Measurements from ENCODE around the gene CACNA1S.

The CACNA1S gene

GRCh38 chr1:201013031-201013485, 99.2 kb downstream of the CACNA1S start:
- DNase-seq (ENCODE audit: low spot score) = no peak

DNA sequence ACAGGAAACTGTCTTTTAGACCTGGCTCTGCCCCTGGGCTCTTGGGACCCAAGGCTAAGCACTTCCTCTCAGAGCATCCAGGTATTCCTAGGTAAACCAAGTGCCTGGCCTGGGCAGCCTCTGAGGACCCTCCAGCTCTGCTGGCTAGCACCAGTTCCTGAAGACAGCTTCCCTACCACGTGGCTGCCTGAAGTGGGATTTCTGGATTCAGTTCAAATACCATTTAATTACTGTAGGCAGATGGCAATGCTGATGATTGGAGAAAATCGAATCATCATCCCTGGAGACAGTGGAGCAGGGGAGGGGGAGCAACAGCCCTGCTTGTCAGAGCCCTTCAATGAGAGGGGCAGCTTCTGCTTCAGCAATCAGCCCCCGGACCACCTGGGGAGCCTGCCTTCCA, 100.6 kb downstream of the CACNA1S start:
- DNase-seq (ENCODE audit: low spot score) = no peak

GRCh38 chr1:201009962-201010645, 102.1 kb downstream of the CACNA1S start:
- DNase-seq (ENCODE audit: low spot score) = no peak

- DNase-seq (ENCODE audit: low spot score) = no peak
Observed at GRCh38 chr1:201008666-201009360, 103.4 kb downstream of the CACNA1S start.

DNA sequence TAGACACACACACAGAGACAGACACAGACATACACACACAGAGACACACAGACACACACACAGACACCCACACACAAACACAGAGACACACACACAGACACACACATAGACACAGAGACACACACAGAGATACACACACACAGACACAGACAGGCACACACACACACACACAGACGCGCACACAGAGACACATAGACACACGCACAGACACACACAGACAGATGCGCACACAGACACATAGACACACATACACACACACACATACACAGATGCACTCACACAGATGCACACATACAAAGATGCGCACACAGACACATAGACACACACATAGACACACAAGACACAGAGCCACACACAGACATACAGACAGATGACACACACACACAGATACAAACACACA, 104.7 kb downstream of the CACNA1S start:
- DNase-seq (ENCODE audit: low spot score) = no peak

- DNase-seq (ENCODE audit: low spot score) = no peak
Observed at GRCh38 chr1:201006450-201006849, 105.8 kb downstream of the CACNA1S start.

GRCh38 chr1:201004732-201005131, 107.5 kb downstream of the CACNA1S start:
- peak; percentile 61 for DNase-seq (ENCODE audit: low spot score)

DNA sequence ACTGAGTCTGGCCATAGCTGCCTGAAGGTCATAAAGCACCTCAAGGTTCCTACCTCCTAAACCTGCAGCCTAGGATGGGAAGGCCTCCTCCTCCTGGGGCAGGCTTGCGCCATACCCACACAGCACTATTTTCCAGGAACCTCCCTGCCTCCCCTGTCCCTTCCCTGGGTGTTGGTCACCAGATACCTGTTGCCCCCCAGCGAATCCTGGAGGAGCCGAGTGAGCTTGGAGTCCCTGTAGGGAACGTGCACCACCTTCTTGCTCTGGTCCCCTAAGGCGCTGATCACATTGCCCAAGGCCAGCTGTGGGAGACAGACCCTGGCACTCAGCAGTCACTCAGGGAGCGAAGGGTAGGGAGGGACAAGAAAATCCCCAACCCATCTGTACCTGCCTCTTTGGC, 108.1 kb downstream of the CACNA1S start:
- no peak for DNase-seq (ENCODE audit: low spot score)

- DNase-seq (ENCODE audit: low spot score) = no peak
Observed at GRCh38 chr1:201002510-201002909, 109.7 kb downstream of the CACNA1S start.

DNA sequence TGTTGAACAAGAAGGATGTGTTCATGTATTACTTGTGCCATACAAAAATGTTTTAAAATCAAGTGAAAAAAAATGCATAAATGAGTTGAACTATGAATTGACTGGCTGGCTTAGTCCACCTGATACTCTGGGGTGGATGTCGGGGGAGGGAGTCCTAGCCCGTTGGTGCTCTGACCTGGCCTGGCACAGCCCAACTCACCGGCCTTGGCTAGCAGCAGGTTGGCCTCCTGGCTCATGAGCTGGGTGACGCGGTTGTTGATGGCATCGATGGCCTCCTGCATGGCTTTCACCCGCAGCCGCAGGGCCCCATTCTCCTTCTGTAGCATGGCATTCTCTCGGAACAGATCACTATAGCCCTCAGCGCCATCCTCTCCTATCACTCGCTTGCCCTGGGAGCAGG, 110.3 kb downstream of the CACNA1S start:
- peak; percentile 28 for DNase-seq (ENCODE audit: low spot score)

DNA sequence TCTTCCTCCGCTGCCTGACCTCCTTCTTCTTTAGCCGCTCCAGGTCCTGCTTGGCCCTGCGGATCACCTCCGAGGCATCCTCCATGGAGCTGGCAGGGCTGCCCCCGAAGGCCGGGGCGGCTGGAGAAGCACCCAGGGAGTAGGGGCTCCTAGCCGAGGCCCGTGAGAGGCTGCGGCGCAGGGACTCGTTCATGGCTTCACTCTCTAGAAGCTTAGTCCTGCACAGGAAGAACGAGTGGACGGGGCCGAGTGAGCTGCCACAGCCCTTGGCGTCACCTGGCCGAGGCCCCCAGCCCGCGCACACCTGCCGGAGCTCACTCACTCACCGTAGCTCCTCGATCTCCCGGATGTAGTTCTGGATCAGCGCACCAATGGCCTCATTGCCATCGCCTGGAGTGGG, 111.8 kb downstream of the CACNA1S start:
- DNase-seq (ENCODE audit: low spot score) = no peak

DNA sequence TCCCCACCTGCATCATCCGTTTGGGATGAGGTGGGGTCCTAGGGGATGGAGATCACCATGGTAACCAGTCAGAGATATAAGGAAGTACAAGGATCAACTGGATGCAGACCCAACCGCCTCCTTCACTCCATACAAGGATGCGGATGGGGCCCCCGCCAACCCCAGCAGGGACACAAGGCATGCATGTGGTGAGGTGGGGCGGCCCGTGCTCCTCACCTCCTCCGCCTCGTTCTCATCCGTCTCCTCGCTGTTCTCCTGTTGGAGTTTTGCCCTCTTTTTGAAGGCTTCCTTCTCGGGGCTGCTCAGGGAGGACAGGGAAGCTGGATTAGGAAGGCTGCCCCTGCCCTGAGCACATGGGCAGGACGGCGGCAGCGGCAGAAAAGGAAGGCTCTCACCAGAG, 112.6 kb downstream of the CACNA1S start:
- no peak for DNase-seq (ENCODE audit: low spot score)

GRCh38 chr1:200998323-200998722, 113.9 kb downstream of the CACNA1S start:
- DNase-seq (ENCODE audit: low spot score) = no peak

- DNase-seq (ENCODE audit: low spot score) = no peak
Observed at GRCh38 chr1:200992382-200993048, 119.7 kb downstream of the CACNA1S start.

DNA sequence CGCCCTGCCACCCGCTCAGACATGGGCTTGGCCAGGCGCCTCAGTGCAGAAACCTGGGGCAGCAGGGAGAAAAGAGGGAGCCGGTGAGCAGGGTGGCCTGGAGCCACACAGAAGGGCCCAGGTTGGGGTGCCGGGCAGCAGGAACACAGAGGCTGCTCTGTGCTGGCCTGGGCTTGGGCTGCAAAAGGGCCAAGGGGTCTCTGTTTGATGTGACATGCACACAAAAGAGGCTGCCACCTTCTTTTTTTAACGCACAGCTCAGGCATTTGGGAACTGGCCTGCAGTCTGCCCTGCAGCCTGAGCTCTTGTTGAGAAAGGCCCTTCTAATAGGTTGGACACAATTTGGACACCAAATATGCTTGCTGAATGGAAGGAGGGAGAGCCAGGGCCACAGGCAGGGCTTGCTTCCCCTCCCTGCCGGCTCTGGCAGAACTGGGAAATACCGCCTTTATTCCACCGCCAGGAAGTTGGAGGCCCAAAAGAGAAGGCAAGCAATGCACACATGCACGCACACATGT, 121.1 kb downstream of the CACNA1S start:
- DNase-seq (ENCODE audit: low spot score) = no peak

DNA sequence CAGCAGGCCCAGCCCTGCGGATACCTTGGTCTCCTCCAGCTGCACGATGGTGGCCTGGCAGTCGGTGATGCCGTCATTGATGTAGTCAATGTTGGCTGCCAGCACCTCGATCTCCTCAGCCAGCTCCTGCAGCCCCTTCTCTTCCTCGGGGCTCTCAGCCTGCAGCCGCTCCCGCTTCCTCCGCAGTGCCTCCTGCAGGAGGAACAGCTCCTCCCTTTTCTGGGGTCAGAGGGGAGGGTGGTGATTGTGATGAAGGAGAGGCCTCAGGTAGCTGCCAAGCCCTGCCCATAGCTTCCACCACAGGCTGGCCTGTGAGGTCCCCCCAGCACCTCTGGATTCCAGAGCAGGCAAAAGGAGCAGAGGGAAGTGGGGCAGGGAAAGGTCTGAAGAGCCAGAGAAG, 122.1 kb downstream of the CACNA1S start:
- DNase-seq (ENCODE audit: low spot score) = no peak
